BJ (cell line): Measurements from ENCODE around the gene PPP1CA. TPM values are rescaled to one million over a fixed set of nuclear protein-coding genes. Genes with fewer than 3 reads are reported as not detected.

Source experiments
- CTCF ChIA-PET: fragments of 350-600 bp; formaldehyde crosslinking; extraction: SDS; loops from one replicate; lab custom pipeline; 2021; ENCODE audit warnings: antibody characterized with exemption, inconsistent platforms; lab: Yijun Ruan, JAX
- POLR2A ChIA-PET: fragments of 300-600 bp; sonication (Branson Sonifier 250); formaldehyde crosslinking; extraction: SDS; loops from one replicate; lab custom pipeline; 2021; ENCODE audit warnings: antibody characterized with exemption; lab: Charles Lee
- DNase-seq: peaks from one replicate; pipeline ENCODE4 v3.0.0-alpha.2; 2011; ENCODE audit warnings: low read depth
- H3K27me3 ChIP-seq: 2 replicates; pipeline ENCODE4 v1.6.0; 2011; ENCODE audit warnings: low read length; ENCODE audit not compliant: control insufficient read depth, insufficient read depth
- H3K36me3 ChIP-seq: 2 replicates; pipeline ENCODE4 v1.5.1; 2011; ENCODE audit warnings: low read length; ENCODE audit not compliant: control insufficient read depth, insufficient read depth
- H3K4me3 ChIP-seq: 2 replicates; pipeline ENCODE4 v1.5.1; 2011; ENCODE audit warnings: low read depth, mild to moderate bottlenecking, control low read depth, low read length
- polyA plus RNA-seq: library from polyadenylated mRNA; depleted of rRNA; stranded (reverse); fragments of >200 nt; gene quantifications from 2 replicates; pipeline ENCODE4 v1.2.3, GENCODE V29; 2011
- TF ChIP-seq, protein P1 (sequence below): IDR thresholded peaks from 2 replicates; pipeline ENCODE4 v1.5.1; 2011; ENCODE audit warnings: low read depth, mild to moderate bottlenecking, control low read depth, inconsistent platforms, low read length, moderate library complexity; ENCODE audit not compliant: insufficient read depth

PPP1CA gene
- polyA plus RNA-seq, 1 experiment = 233 TPM

GRCh38 chr11:67437082-67437808 is 35.6 kb upstream of the PPP1CA start, which contains the start of gene PTPRCAP:
PTPRCAP (minus strand) TSS chr11:67437682; CDS start chr11:67437619, 63 bp downstream.
- POLR2A ChIA-PET = no interaction called here
- Histone ChIP-seq H3K36me3 (peaks cover 39% of the 10 kb centered on the region), H3K27me3 (no peaks in the 10 kb centered on the region), H3K4me3 (no peak within 1 kb of the TSS)
- CTCF ChIA-PET = no interaction called here
- DNase-seq = no peak
- TF ChIP-seq, protein P1, sequence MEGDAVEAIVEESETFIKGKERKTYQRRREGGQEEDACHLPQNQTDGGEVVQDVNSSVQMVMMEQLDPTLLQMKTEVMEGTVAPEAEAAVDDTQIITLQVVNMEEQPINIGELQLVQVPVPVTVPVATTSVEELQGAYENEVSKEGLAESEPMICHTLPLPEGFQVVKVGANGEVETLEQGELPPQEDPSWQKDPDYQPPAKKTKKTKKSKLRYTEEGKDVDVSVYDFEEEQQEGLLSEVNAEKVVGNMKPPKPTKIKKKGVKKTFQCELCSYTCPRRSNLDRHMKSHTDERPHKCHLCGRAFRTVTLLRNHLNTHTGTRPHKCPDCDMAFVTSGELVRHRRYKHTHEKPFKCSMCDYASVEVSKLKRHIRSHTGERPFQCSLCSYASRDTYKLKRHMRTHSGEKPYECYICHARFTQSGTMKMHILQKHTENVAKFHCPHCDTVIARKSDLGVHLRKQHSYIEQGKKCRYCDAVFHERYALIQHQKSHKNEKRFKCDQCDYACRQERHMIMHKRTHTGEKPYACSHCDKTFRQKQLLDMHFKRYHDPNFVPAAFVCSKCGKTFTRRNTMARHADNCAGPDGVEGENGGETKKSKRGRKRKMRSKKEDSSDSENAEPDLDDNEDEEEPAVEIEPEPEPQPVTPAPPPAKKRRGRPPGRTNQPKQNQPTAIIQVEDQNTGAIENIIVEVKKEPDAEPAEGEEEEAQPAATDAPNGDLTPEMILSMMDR = no peak

DNA sequence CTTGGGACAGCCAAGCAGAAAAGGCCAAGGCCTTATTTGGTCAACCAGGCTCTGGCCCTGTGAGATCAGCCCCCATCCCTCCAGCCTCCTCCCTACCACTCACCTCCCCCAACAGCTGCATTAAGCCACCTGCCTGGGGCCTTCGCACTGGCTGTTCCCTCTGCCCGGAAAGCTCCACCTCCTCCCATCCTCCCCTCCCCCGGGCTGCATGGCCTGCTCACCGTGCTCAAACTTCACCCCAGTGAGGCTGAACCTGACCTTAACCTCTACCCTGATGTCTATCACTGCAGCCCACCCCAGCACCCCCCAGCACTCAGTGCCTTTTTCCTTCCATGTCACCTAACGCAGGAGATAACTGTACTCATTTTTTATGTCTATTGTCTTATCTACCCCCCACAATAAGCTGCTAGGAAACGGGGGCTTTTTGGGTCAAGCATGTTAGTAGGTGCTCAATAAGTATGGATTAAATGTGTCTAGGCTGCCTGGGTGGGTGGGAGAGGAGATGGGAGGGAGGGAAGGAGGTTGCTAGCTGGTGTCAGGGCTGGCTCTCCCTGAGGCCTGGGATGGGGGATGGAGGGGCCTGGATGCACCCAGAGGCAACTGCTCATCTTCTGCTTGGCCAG is 34.9 kb upstream of the PPP1CA start:
- ChIA-PET CTCF (interaction anchor here (0.6 kb wide), 1 partner anchor 68 kb away, joined by 3 read pairs; the partner anchor contains the start of gene PITPNM1), POLR2A (no interaction called here)
- no peaks in the 10 kb centered on the region for H3K27me3 ChIP-seq
- no peak overlapping the region for H3K4me3 ChIP-seq
- TF ChIP-seq, protein P1 = no peak
- peaks cover 38% of the 10 kb centered on the region for H3K36me3 ChIP-seq
- no peak for DNase-seq

GRCh38 chr11:67435727-67436458 is 34.2 kb upstream of the PPP1CA start:
- POLR2A ChIA-PET = no interaction called here
- Histone ChIP-seq H3K4me3 (no peak overlapping the region), H3K36me3 (peaks cover 37% of the 10 kb centered on the region), H3K27me3 (no peaks in the 10 kb centered on the region)
- CTCF ChIA-PET = interaction anchor here (0.6 kb wide), 1 partner anchor 69 kb away, joined by 3 read pairs; the partner anchor contains the start of gene PITPNM1
- no peak for DNase-seq
- TF ChIP-seq, protein P1 = no peak

- no peak for DNase-seq
- TF ChIP-seq, protein P1 = no peak
- Histone ChIP-seq H3K36me3 (peaks cover 38% of the 10 kb centered on the region), H3K27me3 (no peaks in the 10 kb centered on the region), H3K4me3 (no peak overlapping the region)
- ChIA-PET POLR2A (no interaction called here), CTCF (no interaction called here)
Observed at GRCh38 chr11:67435031-67435726, 33.5 kb upstream of the PPP1CA start.
